NB4 (cell line): Measurements from ENCODE around the gene TSPAN18.

ENCODE experiments used
- DNase-seq: peaks from one replicate; pipeline ENCODE4 v3.0.0; 2010; ENCODE audit warnings: low read depth
- H3K4me3 ChIP-seq: one replicate; pipeline ENCODE4 v1.5.1; 2011; ENCODE audit warnings: mild to moderate bottlenecking, low read depth, low read length, moderate library complexity
- MYC ChIP-seq: IDR thresholded peaks from 2 replicates; pipeline ENCODE4 v1.6.1; 2011; ENCODE audit warnings: low read depth, low read length
- POLR2A ChIP-seq: IDR thresholded peaks from 2 replicates; pipeline ENCODE4 v1.6.1; 2011; ENCODE audit warnings: mild to moderate bottlenecking; ENCODE audit not compliant: insufficient read length; ENCODE audit errors: extremely low read depth
- TF ChIP-seq, protein P1 (sequence below): IDR thresholded peaks from one replicate; pipeline ENCODE4 v1.5.1; 2012; ENCODE audit warnings: low read depth, low read length
- TF ChIP-seq, protein P2 (sequence below): IDR thresholded peaks from 2 replicates; pipeline ENCODE4 v1.6.1; 2011; ENCODE audit warnings: low read depth, low read length

The TSPAN18 gene

DNA sequence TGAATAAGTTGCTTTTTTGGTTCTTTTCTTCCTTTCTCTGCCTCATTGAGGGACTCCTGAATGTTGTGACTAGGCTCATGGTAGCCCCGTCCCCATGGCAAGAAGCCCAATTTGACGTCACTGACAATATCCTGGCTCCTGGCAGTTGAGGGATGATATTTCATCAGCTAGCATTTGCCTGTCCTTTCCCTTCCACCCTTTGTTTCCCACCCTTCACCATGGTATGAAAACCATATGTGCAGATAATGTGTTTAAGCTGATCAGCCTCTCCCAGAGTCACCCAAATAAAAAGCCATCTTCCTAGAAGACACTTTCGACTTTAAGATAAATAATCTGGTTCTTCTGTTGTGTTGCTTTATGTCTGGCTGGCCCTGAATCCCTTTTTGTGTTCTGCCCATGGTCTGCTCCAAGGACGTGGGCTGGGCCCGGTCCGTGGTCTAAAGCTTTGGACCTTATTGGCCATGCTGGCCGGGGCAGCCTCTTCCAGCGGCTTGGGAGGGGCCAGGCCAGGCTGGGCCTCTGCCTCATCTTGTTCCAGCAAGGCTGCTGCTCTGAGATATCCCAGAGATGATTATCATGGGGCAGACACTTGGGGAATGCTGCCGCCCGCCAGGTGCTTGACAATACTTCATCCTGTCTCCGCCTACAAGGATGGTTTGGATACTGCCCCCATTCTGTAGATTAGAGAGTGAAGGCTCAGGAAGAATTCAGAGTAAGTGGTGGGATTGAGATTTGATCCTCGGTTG is 5.1 kb downstream of the TSPAN18 start:
- no peak for DNase-seq
- TF ChIP-seq, protein P1, sequence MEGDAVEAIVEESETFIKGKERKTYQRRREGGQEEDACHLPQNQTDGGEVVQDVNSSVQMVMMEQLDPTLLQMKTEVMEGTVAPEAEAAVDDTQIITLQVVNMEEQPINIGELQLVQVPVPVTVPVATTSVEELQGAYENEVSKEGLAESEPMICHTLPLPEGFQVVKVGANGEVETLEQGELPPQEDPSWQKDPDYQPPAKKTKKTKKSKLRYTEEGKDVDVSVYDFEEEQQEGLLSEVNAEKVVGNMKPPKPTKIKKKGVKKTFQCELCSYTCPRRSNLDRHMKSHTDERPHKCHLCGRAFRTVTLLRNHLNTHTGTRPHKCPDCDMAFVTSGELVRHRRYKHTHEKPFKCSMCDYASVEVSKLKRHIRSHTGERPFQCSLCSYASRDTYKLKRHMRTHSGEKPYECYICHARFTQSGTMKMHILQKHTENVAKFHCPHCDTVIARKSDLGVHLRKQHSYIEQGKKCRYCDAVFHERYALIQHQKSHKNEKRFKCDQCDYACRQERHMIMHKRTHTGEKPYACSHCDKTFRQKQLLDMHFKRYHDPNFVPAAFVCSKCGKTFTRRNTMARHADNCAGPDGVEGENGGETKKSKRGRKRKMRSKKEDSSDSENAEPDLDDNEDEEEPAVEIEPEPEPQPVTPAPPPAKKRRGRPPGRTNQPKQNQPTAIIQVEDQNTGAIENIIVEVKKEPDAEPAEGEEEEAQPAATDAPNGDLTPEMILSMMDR, result no peak
- TF ChIP-seq MYC, result no peak
- no peak for TF ChIP-seq POLR2A
- TF ChIP-seq, protein P2, sequence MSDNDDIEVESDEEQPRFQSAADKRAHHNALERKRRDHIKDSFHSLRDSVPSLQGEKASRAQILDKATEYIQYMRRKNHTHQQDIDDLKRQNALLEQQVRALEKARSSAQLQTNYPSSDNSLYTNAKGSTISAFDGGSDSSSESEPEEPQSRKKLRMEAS, result no peak
- H3K4me3 ChIP-seq, result no peak overlapping the region

DNA sequence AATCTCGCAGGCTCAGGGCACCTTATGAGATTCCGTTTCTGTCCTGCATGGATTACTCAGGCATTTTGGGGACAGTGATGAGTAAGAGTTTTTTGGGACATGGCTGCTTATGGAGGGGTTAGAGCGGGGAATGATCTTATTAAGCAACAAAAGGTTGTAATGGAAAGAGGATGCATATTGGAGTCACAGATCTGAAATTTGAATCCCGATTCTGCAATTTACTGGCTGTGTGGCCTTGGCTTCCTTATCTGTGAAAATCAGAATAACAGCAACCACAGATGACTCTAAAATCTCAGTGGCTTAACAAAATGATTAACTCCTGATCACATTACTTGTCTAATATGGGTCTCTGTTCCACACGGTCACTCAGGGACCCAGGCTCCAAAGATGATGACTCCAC is 5.8 kb downstream of the TSPAN18 start:
- no peak for DNase-seq
- TF ChIP-seq, protein P2, result no peak
- TF ChIP-seq POLR2A (no peak), MYC (no peak)
- TF ChIP-seq, protein P1, result no peak
- no peak overlapping the region for H3K4me3 ChIP-seq

DNA sequence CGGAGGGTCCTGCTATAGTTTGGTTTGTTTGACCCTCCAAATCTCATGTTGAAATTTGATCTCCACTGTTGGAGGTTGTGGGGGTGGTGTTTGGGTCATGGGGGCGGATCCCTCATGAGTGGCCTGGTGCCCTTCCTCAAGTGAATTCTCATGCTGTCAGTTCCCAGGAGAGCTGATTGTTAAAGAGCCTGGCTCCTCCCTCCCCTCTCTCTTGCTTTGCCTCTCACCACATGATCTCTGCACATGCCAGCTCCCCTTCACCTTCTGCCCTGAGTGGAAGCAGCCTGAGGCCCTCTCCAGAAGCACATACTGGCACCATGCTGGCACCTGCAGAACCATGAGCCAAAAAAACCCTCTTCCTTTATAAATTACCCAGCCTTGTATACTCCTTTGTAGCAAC is 7.1 kb downstream of the TSPAN18 start:
- TF ChIP-seq POLR2A (no peak), MYC (no peak)
- TF ChIP-seq, protein P2, result no peak
- TF ChIP-seq, protein P1, result no peak
- peak; percentile 28 for DNase-seq
- no peak overlapping the region for H3K4me3 ChIP-seq

DNA sequence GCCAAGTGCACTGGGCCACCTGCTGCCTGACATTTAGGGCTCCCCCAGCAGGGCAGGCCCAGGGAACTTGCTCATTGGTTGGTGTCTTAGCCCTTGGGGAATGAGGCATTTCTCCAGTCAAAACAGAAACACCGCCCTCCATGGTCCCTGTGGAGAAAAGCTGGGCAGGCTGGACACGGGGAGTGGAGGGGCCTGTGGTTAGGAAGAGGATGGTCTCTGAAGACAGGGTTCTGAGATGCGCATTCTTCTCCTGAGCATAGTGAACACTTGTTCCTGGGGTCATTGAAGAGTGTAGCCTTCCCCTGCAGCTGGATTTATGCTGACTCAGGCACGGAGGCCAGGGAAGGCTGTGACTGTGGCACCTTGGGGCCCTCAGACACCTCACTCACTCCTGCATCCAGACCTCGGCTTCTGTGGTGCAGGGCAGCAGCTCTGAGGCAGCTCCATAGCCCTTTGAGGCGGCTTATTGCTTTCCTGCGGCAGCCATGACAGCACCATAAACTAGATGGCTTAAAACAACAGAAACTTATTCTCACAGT is 8.2 kb downstream of the TSPAN18 start:
- H3K4me3 ChIP-seq, result no peak overlapping the region
- no peak for DNase-seq
- TF ChIP-seq, protein P2, result no peak
- TF ChIP-seq, protein P1, result no peak
- TF ChIP-seq POLR2A, result no peak
- no peak for TF ChIP-seq MYC

DNA sequence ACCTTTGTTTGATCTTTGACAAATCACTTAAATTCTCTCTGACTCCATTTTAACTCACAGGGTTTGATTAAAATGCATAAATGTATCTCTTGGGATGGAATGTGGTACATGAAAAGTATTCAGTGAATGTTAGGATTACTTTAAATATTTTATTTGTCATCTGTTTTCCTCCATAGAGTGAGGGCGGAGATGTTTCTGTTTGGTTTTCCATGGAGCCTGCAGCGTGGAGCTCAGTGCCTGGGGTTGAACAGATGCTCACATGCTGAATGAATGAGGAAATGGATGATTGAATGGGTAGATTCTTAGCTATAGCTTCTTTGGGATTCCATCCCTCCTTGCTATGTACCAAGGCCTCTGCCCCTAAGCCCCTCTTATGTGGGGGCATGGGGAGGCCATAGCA is 10.0 kb downstream of the TSPAN18 start:
- no peak for DNase-seq
- no peak overlapping the region for H3K4me3 ChIP-seq
- TF ChIP-seq MYC (no peak), POLR2A (no peak)
- TF ChIP-seq, protein P2, result no peak
- TF ChIP-seq, protein P1, result no peak
